Measurements from ENCODE around the gene AUTS2. TPM values are rescaled to one million over a fixed set of nuclear protein-coding genes. Genes with fewer than 3 reads are reported as not detected.

AUTS2 gene
- total RNA-seq, 1 experiment from 2014 or later: 4.6 TPM

GRCh38 chr7:69714886-69715576 lies 116.8 kb downstream of the AUTS2 start:
- DNase-seq (ENCODE audit: low read depth): no peak

- no peak for DNase-seq (ENCODE audit: low read depth)
These were observed 118.9 kb downstream of the AUTS2 start for GRCh38 chr7:69717221-69717620.

- DNase-seq (ENCODE audit: low read depth): no peak
These were observed 121.4 kb downstream of the AUTS2 start for GRCh38 chr7:69719717-69720116.

- no peak for DNase-seq (ENCODE audit: low read depth)
These were observed 124.6 kb downstream of the AUTS2 start for GRCh38 chr7:69722843-69723242.

- DNase-seq (ENCODE audit: low read depth): no peak
These were observed 125.4 kb downstream of the AUTS2 start for GRCh38 chr7:69723663-69724062.

- DNase-seq (ENCODE audit: low read depth): no peak
These were observed 130.0 kb downstream of the AUTS2 start for GRCh38 chr7:69728304-69728703.

- peak; percentile 1 for DNase-seq (ENCODE audit: low read depth)
These were observed 133.9 kb downstream of the AUTS2 start for GRCh38 chr7:69732203-69732602.

GRCh38 chr7:69735582-69735981 lies 137.3 kb downstream of the AUTS2 start:
- no peak for DNase-seq (ENCODE audit: low read depth)

- no peak for DNase-seq (ENCODE audit: low read depth)
These were observed 138.0 kb downstream of the AUTS2 start for GRCh38 chr7:69736126-69736810.

- no peak for DNase-seq (ENCODE audit: low read depth)
These were observed 140.2 kb downstream of the AUTS2 start for GRCh38 chr7:69738396-69738951.

GRCh38 chr7:69739190-69739589 lies 140.9 kb downstream of the AUTS2 start:
- DNase-seq (ENCODE audit: low read depth): no peak

- DNase-seq (ENCODE audit: low read depth): no peak
These were observed 141.7 kb downstream of the AUTS2 start for GRCh38 chr7:69739931-69740431.

- DNase-seq (ENCODE audit: low read depth): no peak
These were observed 144.0 kb downstream of the AUTS2 start for GRCh38 chr7:69742237-69742636.

GRCh38 chr7:69743436-69743835 lies 145.2 kb downstream of the AUTS2 start:
- no peak for DNase-seq (ENCODE audit: low read depth)

GRCh38 chr7:69744026-69744425 lies 145.8 kb downstream of the AUTS2 start:
- no peak for DNase-seq (ENCODE audit: low read depth)

GRCh38 chr7:69746383-69746782 lies 148.1 kb downstream of the AUTS2 start:
- no peak for DNase-seq (ENCODE audit: low read depth)

GRCh38 chr7:69747144-69747543 lies 148.9 kb downstream of the AUTS2 start:
- no peak for DNase-seq (ENCODE audit: low read depth)

- no peak for DNase-seq (ENCODE audit: low read depth)
These were observed 150.3 kb downstream of the AUTS2 start for GRCh38 chr7:69748530-69748929.

- DNase-seq (ENCODE audit: low read depth): no peak
These were observed 151.2 kb downstream of the AUTS2 start for GRCh38 chr7:69749372-69749979.

- no peak for DNase-seq (ENCODE audit: low read depth)
These were observed 151.7 kb downstream of the AUTS2 start for GRCh38 chr7:69749994-69750393.

GRCh38 chr7:69751026-69751425 lies 152.8 kb downstream of the AUTS2 start:
- no peak for DNase-seq (ENCODE audit: low read depth)

GRCh38 chr7:69753981-69754380 lies 155.7 kb downstream of the AUTS2 start:
- DNase-seq (ENCODE audit: low read depth): no peak

Data from HT1080 (cell line).